Chondrocyte (in vitro differentiated cells): Measurements from ENCODE around the gene NPTXR. TPM values are rescaled to one million over a fixed set of nuclear protein-coding genes. Genes with fewer than 3 reads are reported as not detected.
A peak's percentile ranks its signal among the peaks of the same experiment; 100 is the strongest.

Source experiments
- DNase-seq: peaks from one replicate; pipeline ENCODE4 v3.0.0; 2021; ENCODE audit warnings: mixed read lengths, low spot score
- H3K27ac Mint-ChIP-seq: one replicate; pipeline ENCODE4 v1.8.0; 2021; ENCODE audit warnings: mild to moderate bottlenecking, moderate library complexity, mixed read lengths; ENCODE audit not compliant: unreplicated experiment
- H3K27me3 Mint-ChIP-seq: 2 replicates; pipeline ENCODE4 v1.8.0; 2021; ENCODE audit warnings: low read depth, mixed read lengths
- H3K36me3 Mint-ChIP-seq: 2 replicates; pipeline ENCODE4 v1.8.0; 2021; ENCODE audit warnings: low read depth, mixed read lengths
- H3K4me1 Mint-ChIP-seq: 2 replicates; pipeline ENCODE4 v1.8.0; 2021; ENCODE audit warnings: low read depth, mild to moderate bottlenecking, mixed read lengths
- H3K4me3 Mint-ChIP-seq: one replicate; pipeline ENCODE4 v1.8.0; 2021; ENCODE audit warnings: mild to moderate bottlenecking, moderate library complexity, mixed read lengths; ENCODE audit not compliant: unreplicated experiment
- H3K9me3 Mint-ChIP-seq: 2 replicates; pipeline ENCODE4 v1.8.0; 2021; ENCODE audit warnings: low read depth, mixed read lengths
- total RNA-seq: library from RNA; stranded (reverse); gene quantifications from 3 replicates; pipeline ENCODE4 v1.2.1, GENCODE V29; 2021
- TF ChIP-seq, protein P1 (sequence below): fragments of 200-600 bp; sonication (generic); IDR thresholded peaks from 2 replicates; pipeline ENCODE4 v1.5.0; 2021; ENCODE audit warnings: antibody characterized with exemption, mild to moderate bottlenecking, moderate library complexity

NPTXR gene
- total RNA-seq, 1 donor from 2014 or later, result 35.0 TPM

GRCh38 chr22:38871360-38872171, 27.7 kb upstream of the NPTXR start:
- Mint-ChIP-seq H3K36me3 (no peaks in the 10 kb centered on the region), H3K9me3 (no peaks in the 10 kb centered on the region), H3K27me3 (no peaks in the 10 kb centered on the region), H3K4me1 (peaks cover 29% of the 10 kb centered on the region), H3K27ac (peak overlapping the region; percentile 87), H3K4me3 (peak overlapping the region; percentile 89)
- TF ChIP-seq, protein P1, sequence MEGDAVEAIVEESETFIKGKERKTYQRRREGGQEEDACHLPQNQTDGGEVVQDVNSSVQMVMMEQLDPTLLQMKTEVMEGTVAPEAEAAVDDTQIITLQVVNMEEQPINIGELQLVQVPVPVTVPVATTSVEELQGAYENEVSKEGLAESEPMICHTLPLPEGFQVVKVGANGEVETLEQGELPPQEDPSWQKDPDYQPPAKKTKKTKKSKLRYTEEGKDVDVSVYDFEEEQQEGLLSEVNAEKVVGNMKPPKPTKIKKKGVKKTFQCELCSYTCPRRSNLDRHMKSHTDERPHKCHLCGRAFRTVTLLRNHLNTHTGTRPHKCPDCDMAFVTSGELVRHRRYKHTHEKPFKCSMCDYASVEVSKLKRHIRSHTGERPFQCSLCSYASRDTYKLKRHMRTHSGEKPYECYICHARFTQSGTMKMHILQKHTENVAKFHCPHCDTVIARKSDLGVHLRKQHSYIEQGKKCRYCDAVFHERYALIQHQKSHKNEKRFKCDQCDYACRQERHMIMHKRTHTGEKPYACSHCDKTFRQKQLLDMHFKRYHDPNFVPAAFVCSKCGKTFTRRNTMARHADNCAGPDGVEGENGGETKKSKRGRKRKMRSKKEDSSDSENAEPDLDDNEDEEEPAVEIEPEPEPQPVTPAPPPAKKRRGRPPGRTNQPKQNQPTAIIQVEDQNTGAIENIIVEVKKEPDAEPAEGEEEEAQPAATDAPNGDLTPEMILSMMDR, result no peak
- peak; percentile 55 for DNase-seq

- TF ChIP-seq, protein P1, result no peak
- DNase-seq, result peak; percentile 35
- H3K9me3 Mint-ChIP-seq, result no peaks in the 10 kb centered on the region
- H3K4me1 Mint-ChIP-seq, result peaks cover 29% of the 10 kb centered on the region
- peak overlapping the region; percentile 87 for H3K27ac Mint-ChIP-seq
- H3K27me3 Mint-ChIP-seq, result no peaks in the 10 kb centered on the region
- H3K4me3 Mint-ChIP-seq, result peak overlapping the region; percentile 89
- no peaks in the 10 kb centered on the region for H3K36me3 Mint-ChIP-seq
Measured at GRCh38 chr22:38870791-38871359, 27.0 kb upstream of the NPTXR start.

GRCh38 chr22:38870312-38870741, 26.5 kb upstream of the NPTXR start:
- Mint-ChIP-seq H3K4me3 (peak overlapping the region; percentile 89), H3K27me3 (no peaks in the 10 kb centered on the region), H3K27ac (peak overlapping the region; percentile 87), H3K9me3 (no peaks in the 10 kb centered on the region), H3K4me1 (peaks cover 29% of the 10 kb centered on the region), H3K36me3 (peaks cover 1% of the 10 kb centered on the region)
- TF ChIP-seq, protein P1, result peak; percentile 95
- peak; percentile 91 for DNase-seq

GRCh38 chr22:38869663-38870062, 25.8 kb upstream of the NPTXR start:
- H3K27ac Mint-ChIP-seq, result no peak overlapping the region
- peaks cover 29% of the 10 kb centered on the region for H3K4me1 Mint-ChIP-seq
- no peaks in the 10 kb centered on the region for H3K9me3 Mint-ChIP-seq
- H3K27me3 Mint-ChIP-seq, result no peaks in the 10 kb centered on the region
- peaks cover 1% of the 10 kb centered on the region for H3K36me3 Mint-ChIP-seq
- TF ChIP-seq, protein P1, result no peak
- peak; percentile 6 for DNase-seq
- no peak overlapping the region for H3K4me3 Mint-ChIP-seq

GRCh38 chr22:38868886-38869381, 25.1 kb upstream of the NPTXR start:
- Mint-ChIP-seq H3K4me1 (peaks cover 29% of the 10 kb centered on the region), H3K9me3 (no peaks in the 10 kb centered on the region), H3K27me3 (no peaks in the 10 kb centered on the region), H3K27ac (no peak overlapping the region), H3K4me3 (no peak overlapping the region), H3K36me3 (peaks cover 3% of the 10 kb centered on the region)
- DNase-seq, result peak; percentile 86
- TF ChIP-seq, protein P1, result peak; percentile 96
